GM10847 (cell line): ENCODE results near the gene VASH1.

Experiments
- POLR2A ChIP-seq: IDR thresholded peaks from 2 replicates; pipeline ENCODE4 v1.6.1; 2011; ENCODE audit not compliant: insufficient read length; ENCODE audit errors: extremely low read depth

Gene VASH1

DNA sequence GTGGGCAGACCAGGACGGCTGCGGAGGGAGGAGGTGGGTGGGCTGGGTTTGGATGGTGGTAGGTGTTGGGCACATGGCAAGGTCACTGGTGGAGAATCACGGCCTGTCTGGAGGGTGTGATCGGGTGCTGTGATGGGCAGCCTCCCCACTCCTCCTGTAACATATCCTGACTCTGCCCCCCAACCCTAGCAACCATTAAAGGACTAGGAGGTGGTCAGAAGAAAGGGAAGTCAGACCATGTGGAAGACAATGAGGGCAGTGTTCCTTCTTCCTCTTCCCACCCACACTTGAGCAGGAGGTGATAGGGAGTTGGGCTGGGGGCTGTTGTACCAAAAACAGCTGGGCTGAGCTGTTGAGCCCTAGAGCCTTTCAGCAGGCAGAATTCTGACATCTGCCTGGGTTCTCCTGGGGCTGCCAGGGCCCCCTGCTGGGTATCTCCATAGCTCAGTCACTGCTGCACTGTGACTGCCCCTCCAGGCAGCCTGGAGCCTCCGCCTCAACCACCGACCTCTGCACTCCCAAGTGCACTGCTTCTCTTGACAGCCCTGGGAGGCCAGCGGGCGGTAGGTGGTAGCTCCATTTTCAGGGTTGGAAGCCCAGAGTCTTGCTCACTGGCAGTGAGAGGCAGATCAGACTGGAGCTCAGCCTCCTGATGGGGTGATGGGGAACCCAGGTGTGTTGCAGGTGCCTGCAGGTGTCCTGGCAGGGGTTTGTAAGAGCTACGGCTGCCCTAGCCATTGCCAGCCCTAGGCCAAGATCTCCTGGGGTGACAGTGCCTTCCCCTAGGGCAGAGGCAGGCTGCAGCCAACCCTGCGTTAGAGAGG is 15.4 kb downstream of the VASH1 start:
- TF ChIP-seq POLR2A, result no peak

- TF ChIP-seq POLR2A, result no peak
Observed at GRCh38 chr14:76777721-76778120, 16.5 kb downstream of the VASH1 start.

DNA sequence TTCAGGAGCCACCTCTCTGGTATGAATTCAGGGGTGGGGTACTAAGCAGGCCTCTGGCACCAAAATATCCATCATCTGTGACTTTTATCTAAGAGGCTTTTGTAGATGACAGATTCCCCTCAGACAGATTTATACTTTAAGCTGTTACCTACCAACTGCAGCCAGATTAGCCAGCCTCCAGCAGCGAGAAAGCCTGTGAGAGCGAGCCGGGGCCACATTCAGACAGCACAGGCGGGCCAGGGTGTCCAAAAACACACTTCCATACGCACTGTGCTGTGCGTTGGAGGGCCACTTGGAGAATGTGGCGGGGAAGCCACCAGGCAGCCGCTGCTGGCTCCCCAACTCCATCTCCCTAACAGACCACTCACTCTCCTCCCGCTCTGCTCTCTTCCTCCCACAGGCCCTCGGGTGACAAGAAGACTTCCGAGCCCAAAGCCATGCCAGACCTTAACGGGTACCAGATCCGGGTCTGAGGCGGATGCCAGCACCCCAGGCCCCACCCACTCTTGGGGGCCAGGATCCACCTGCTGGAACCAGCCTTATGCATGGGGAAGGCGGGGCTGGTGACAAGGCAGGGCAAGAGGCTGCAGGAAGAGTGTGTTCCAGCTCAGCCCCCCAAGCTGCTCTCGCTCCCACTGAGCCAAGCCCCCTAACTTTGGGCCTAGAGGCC is 17.4 kb downstream of the VASH1 start:
- no peak for TF ChIP-seq POLR2A

DNA sequence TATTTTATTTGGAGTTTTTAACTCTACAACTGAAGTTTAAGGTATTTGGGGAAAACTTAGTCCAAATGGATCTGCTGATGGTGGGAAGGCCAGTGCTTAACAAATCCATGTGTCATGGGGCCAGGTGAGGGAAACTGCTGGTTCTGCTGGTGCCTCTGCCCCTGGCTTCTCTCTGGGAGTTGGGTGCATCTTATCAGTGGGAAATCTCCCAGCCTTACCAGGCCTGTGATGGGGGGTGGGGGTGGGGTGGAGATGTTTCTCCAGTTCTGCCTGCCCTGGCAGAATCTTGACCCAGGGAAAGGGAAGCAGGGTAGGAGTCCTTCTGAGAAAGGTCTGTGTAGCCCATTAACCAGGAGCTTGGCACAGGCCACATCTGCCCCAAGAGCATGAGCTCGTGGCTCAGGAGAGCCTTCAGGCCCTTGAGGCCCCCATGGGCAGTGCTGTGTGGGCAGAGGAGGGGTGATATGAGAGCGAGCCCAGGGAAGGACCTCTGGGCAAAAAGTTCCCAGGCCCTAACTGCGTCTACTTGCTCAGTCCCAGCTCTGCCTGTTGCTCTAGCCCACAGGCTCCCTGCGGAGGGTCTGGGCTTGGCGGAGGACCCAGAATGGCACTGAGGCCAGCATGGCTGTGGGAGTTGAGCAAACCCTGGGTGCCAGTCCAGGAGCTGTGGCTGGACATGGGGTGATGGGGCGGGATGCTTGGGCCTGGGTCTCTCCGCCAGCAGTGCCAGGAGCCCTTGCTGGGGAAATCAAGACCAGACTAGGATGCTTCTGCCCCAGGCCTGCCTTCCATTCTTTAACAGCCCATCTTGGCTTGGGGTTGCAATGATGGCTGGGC is 18.2 kb downstream of the VASH1 start:
- no peak for TF ChIP-seq POLR2A

GRCh38 chr14:76780058-76780345 is 18.7 kb downstream of the VASH1 start:
- no peak for TF ChIP-seq POLR2A

- no peak for TF ChIP-seq POLR2A
Observed at GRCh38 chr14:76780360-76780759, 19.1 kb downstream of the VASH1 start.

- no peak for TF ChIP-seq POLR2A
Observed at GRCh38 chr14:76780875-76781647, 19.8 kb downstream of the VASH1 start.

DNA sequence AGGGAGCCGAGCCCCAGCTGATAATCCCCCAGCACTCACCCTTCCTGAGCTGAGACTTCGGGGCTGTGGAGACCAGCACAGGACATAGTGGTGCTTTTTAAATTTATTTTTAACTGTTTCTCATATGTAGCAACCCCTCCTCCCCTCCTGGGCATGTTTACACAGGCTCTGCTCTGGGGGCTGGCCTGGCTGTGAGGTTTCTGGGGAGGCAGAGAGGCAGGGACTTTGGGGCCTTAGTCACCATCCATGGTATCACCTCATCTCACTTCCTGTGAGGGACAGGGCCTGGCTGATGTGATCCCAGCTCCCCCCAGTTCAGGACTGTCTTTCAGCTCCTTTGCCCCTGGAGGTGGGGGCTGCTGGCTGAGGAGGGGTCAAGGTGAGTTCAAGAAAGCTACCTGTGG is 20.4 kb downstream of the VASH1 start:
- no peak for TF ChIP-seq POLR2A

DNA sequence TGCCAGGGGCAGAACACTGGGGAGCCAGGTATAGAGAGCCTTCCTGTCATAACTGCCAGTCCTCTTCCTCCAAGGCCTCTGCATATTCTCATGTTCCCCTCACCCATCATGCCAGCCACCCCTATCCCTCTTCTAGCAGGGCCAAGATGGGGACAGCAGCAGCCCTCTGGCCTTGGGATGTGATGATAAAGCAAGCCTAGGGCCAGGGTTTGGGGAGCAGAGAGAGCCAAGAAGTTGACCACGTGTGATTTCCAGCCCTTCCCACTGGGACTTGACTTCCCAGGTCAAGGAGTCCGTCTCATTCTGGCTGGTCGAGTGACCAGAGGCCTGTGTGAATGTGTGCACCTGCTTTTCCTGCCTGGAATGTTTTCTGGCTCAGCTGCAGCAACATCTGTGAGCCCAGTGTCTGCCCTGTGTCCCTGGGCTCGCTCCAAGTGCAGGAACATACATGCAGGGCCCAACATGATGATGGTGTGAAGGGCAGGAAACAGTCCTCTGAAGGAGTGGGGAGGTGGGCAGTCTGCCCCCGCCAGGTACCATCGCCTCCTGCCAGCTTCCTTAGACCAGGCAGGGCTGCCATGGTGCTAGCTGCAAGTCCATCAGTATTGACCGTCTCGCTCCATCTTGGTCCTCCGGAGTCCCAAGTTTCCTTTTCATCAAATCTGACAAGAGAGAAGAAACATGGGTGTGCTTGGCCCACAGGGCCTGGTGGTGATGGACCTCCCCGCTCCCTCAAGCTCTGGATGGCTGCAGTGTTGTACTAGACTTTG is 21.0 kb downstream of the VASH1 start:
- TF ChIP-seq POLR2A, result no peak

- TF ChIP-seq POLR2A, result no peak
Observed at GRCh38 chr14:76782885-76783566, 21.8 kb downstream of the VASH1 start.

GRCh38 chr14:76784266-76784874 is 23.1 kb downstream of the VASH1 start:
- TF ChIP-seq POLR2A, result no peak

DNA sequence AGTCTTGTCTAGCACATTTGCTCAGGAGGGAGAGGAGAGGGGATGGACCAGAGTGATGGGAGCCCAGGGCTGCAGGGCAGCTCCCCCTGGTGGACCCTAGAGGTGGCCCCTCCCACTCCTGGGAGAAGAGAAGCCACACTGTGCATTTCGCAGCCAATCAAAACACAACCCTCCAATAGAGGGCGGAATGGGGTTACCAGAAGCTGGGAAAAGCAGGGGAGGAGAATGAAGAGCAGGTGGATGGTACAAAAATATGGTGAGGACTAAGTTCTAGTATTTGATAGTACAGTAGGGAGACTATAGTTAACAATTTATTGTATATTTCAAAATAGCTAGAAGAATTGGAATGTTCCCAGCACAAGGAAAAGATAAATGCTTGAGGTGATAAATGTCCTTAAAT is 23.6 kb downstream of the VASH1 start:
- TF ChIP-seq POLR2A, result no peak

DNA sequence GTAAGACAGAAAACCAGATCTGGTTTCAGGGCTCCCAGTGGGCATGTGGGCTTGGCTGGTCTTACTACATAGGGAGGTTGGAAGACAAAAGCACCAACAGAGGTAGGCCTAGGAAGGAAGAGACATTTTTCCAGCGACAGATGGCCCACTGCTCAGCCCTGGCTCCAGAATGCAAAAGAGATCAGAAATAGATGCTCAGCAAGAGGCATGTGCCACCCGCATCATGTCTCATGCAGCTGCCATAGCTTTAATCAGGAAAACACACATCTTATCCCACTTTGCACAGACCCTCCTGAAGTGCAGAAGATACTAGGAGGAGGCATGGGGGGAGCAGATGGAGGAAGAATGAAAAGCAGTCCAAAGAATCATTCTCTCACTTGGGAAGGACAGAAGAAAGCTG is 25.3 kb downstream of the VASH1 start:
- no peak for TF ChIP-seq POLR2A
